SH-SY5Y (cell line): Measurements from ENCODE around the gene TMEM37.

ENCODE experiments used
- GATA2 ChIP-seq: IDR thresholded peaks from 2 replicates; pipeline ENCODE4 v1.6.1; 2011; ENCODE audit warnings: mild to moderate bottlenecking, low read depth, low read length
- GATA3 ChIP-seq: IDR thresholded peaks from 2 replicates; pipeline ENCODE4 v1.6.1; 2011; ENCODE audit warnings: low read depth, mild to moderate bottlenecking, low read length, moderate library complexity

- no peak for TF ChIP-seq GATA2
- TF ChIP-seq GATA3 = no peak
These were observed 34.0 kb downstream of the TMEM37 start for GRCh38 chr2:119465687-119466086.
